GM12878 (cell line): ENCODE measurements around the gene SLC38A2. TPM values are rescaled to one million over a fixed set of nuclear protein-coding genes. Genes with fewer than 3 reads are reported as not detected.

Source experiments
- ATAC-seq: fragments of 200-7000 bp; cut with Tn5 transposase; 3 replicates; pipeline ENCODE4 v1.9.1; 2020; ENCODE audit warnings: mild to moderate bottlenecking, moderate library complexity
- BruUV-seq: library from RNA; stranded (reverse); fragments of 400-500 nt; replicated peaks from 2 replicates; lab custom pipeline; 2021; lab: Mats Ljungman, UMichigan
- CTCF ChIA-PET: fragments of 300-600 bp; sonication (Branson Sonifier 250); formaldehyde crosslinking; extraction: SDS; loops from one replicate; lab custom pipeline; 2021; ENCODE audit warnings: inconsistent platforms; lab: Yijun Ruan, JAX
- POLR2A ChIA-PET: fragments of 350-600 bp; formaldehyde crosslinking; extraction: SDS; loops from one replicate; lab custom pipeline; 2021; ENCODE audit warnings: inconsistent platforms; lab: Charles Lee
- RAD21 ChIA-PET: fragments of 300-600 bp; sonication (Branson Sonifier 250); formaldehyde crosslinking; loops from one replicate; lab custom pipeline; 2023; ENCODE audit warnings: antibody characterized with exemption; ENCODE audit not compliant: unreplicated experiment; lab: Charles Lee
- SMC1A ChIA-PET: fragments of 300-600 bp; sonication (Branson Sonifier 250); formaldehyde crosslinking; loops from one replicate; lab custom pipeline; 2023; ENCODE audit not compliant: unreplicated experiment, uncharacterized antibody; lab: Charles Lee
- DNase-seq: peaks from one replicate; pipeline ENCODE4 v3.0.0-alpha.2; 2011; ENCODE audit warnings: low read depth, low spot score
- FAIRE-seq: peaks from 3 replicates; lab custom pipeline; 2011; peaks lifted over from hg19 to GRCh38; lab: Jason Lieb, UNC
- H2AFZ ChIP-seq: 2 replicates; pipeline ENCODE4 v1.6.0; 2011; ENCODE audit warnings: low read depth, low read length, control low read depth; ENCODE audit not compliant: control insufficient read depth
- H3K27ac ChIP-seq: 2 replicates; pipeline ENCODE4 v1.5.1; 2011; ENCODE audit warnings: control low read depth; ENCODE audit not compliant: control insufficient read depth, insufficient read depth
- H3K27me3 ChIP-seq, 2 experiments: replicated peaks in 1 of 2; 2 replicates each; pipeline versions ENCODE4 v1.6.0 to v1.6.1; 2011; ENCODE audit warnings: low read length in 1 of 2; ENCODE audit not compliant: control insufficient read depth in 2 of 2, insufficient read depth in 2 of 2
- H3K36me3 ChIP-seq, 2 experiments: 2 replicates each; pipeline ENCODE4 v1.5.1; 2011; ENCODE audit warnings: low read length in 1 of 2; ENCODE audit not compliant: control insufficient read depth in 2 of 2, insufficient read depth in 2 of 2
- H3K4me1 ChIP-seq: 2 replicates; pipeline ENCODE4 v1.6.1; 2011; ENCODE audit warnings: mild to moderate bottlenecking, low read length, moderate library complexity, mixed read lengths; ENCODE audit not compliant: control insufficient read depth, insufficient read depth
- H3K4me2 ChIP-seq: 2 replicates; pipeline ENCODE4 v1.6.0; 2011; ENCODE audit warnings: control low read depth; ENCODE audit not compliant: control insufficient read depth, insufficient read depth
- H3K4me3 ChIP-seq: fragments of 200-600 bp; sonication (generic); 2 replicates; pipeline ENCODE4 v1.5.1; 2016
- H3K79me2 ChIP-seq: 2 replicates; pipeline ENCODE4 v1.6.0; 2011; ENCODE audit warnings: low read length; ENCODE audit not compliant: control insufficient read depth, insufficient read depth
- H3K9ac ChIP-seq: 2 replicates; pipeline ENCODE4 v1.8.0; 2011; ENCODE audit warnings: low read length, control low read depth, mixed read lengths; ENCODE audit not compliant: control insufficient read depth, insufficient read depth
- H3K9me3 ChIP-seq: replicated peaks from 3 replicates; pipeline ENCODE4 v1.5.1; 2011; ENCODE audit warnings: mild to moderate bottlenecking, low read length; ENCODE audit not compliant: control insufficient read depth, insufficient read depth
- H4K20me1 ChIP-seq: 2 replicates; pipeline ENCODE4 v1.6.0; 2011; ENCODE audit not compliant: control insufficient read depth, insufficient read depth
- PML ChIP-seq: IDR thresholded peaks from 2 replicates; pipeline ENCODE4 v1.6.1; 2012; ENCODE audit warnings: low read length, inconsistent platforms
- SUPT20H ChIP-seq: IDR thresholded peaks from 2 replicates; pipeline ENCODE4 v1.6.1; 2011; ENCODE audit warnings: low read depth, mild to moderate bottlenecking, low read length, moderate library complexity, borderline replicate concordance; ENCODE audit not compliant: control insufficient read depth
- WGBS: methylation state at CpG from one replicate; pipeline ENCODE4 v1.1.6; 2016; ENCODE audit warnings: low lambda C conversion rate; ENCODE audit not compliant: insufficient replicate concordance, insufficient coverage; ENCODE audit errors: missing lambda C conversion rate; 5-methylcytosine and 5-hydroxymethylcytosine counted together
- in situ Hi-C: fragments of 300-500 bp; cut with MboI; formaldehyde crosslinking; loops from 9 replicates; pipeline ENCODE4 v1.14.3; 2018; ENCODE audit warnings: mixed read lengths
- intact Hi-C: fragments of 100-400 bp; cut with micrococcal nuclease; formaldehyde crosslinking; loops from one replicate; pipeline ENCODE4 v1.14.2; 2022; ENCODE audit not compliant: unreplicated experiment
- polyA plus RNA-seq, 11 experiments: library from polyadenylated mRNA; depleted of rRNA in 4 of 11; unstranded in 6 of 11; stranded (reverse) in 5 of 11; fragments of >200 nt; fragmentation: Nextera tagmentation in 4 of 11; fragmentation: Illumina TruSeq in 1 of 11; extraction: Ambion mirVana in 4 of 11; extraction: Trizol in 1 of 11; gene quantifications; 1 replicate in 1 of 11; 2 replicates in 10 of 11; pipeline versions ENCODE4 v1.2.1 to v1.2.3, GENCODE V29; 2011 to 2016; ENCODE audit warnings: inconsistent platforms in 2 of 11, missing spikeins in 2 of 11, low read depth in 1 of 11
- total RNA-seq, 4 experiments: library from RNA; depleted of rRNA in 3 of 4; stranded (reverse); fragments of >200 nt in 3 of 4; fragmentation: Illumina TruSeq in 1 of 4; extraction: Trizol in 1 of 4; gene quantifications; 2 replicates each; pipeline versions ENCODE4 v1.2.1 to v1.2.3, GENCODE V29; 2013 to 2021

The SLC38A2 gene
- total and polyA plus RNA-seq, 10 of the 15 experiments (the other 5 are each of a cell fraction or from before 2014, with no cell fraction given): 36.2 to 118 (median 79.8) TPM

DNA sequence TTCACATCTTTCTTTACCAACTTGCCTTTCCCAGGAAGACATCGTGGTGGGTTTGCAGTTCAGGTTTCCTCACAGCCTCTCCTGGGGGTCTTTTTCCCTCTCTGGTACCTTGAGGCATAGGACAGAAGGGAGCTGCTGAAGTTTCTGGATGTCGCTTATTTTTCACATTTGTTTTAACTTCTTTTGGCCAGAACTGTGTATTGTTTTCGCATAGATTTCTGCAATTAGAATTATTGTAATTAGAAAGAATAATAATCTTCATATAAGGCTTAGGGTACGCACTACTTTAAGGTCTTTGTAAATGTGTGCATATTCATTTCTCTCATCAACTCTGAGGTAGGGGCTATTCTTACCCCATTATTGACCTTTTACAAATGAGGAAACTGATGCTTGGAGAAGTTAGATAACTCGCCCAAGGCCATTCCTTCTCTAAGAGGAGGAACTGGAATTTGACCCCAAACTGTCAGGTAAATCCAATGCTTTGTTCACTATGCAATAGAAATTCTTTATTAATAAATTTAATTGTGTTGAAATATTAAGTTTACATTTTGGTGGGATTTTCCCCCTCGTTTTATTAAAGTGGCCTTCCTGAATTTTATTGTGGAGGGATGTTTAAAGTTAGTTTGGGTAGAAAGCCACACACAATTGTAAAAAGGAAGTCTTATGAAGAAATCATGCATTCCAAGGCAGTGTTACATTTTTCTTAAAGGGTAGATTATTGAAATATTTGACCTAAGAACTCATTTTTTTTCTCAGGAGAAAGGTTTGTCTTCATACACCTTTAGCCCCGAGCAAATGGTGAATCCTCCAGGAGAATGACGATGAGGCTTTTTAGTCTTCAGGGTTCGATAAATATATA lies 12.1 kb upstream of the SLC38A2 start:
- in situ Hi-C loops (loop anchor here (10.0 kb wide), 1 partner anchor 400 kb away; no protein-coding TSS in a partner anchor), intact Hi-C loops (loop anchor here (5.0 kb wide), 4 partner anchors 117 to 392 kb away; partner anchors contain the start of genes SCAF11 and SLC38A1)
- 54% methylated on average over 9 of the region's 9 CpGs for WGBS

More for the DNA sequence above, 12.1 kb upstream of the SLC38A2 start:
- peak overlapping the region; percentile 88 for H3K9ac ChIP-seq
- ATAC-seq (no peak), DNase-seq (no peak), FAIRE-seq (no peak)
- ChIA-PET POLR2A (interaction anchor here (0.7 to 2.5 kb wide), 12 partner anchors 7 to 277 kb away, joined by 3 to 17 read pairs (median 4); no protein-coding TSS in a partner anchor), RAD21 (interaction anchor here (0.9 to 3.9 kb wide), 20 partner anchors 8 to 277 kb away, joined by 3 to 19 read pairs (median 4); no protein-coding TSS in a partner anchor), SMC1A (interaction anchor here (0.6 to 4.0 kb wide), 20 partner anchors 8 to 277 kb away, joined by 3 to 30 read pairs (median 4); no protein-coding TSS in a partner anchor)
- H2AFZ ChIP-seq: no peak overlapping the region
- peaks cover 41% of the 10 kb centered on the region for H3K79me2 ChIP-seq
- H3K27ac ChIP-seq: peak overlapping the region; percentile 89
- peak overlapping the region; percentile 99 for H3K4me2 ChIP-seq
- H3K4me3 ChIP-seq: peak overlapping the region; percentile 80
- no peaks in the 10 kb centered on the region; the same call in 2 of the 3 replicates for H3K9me3 ChIP-seq
- no peaks in the 10 kb centered on the region for H4K20me1 ChIP-seq
- H3K4me1 ChIP-seq: peaks cover 33% of the 10 kb centered on the region
- no TSS peak for BruUV-seq
- no peaks in the 10 kb centered on the region for H3K27me3 ChIP-seq
- no peak for TF ChIP-seq SUPT20H
- TF ChIP-seq PML: 0 out of 2 replicates have a peak, but pooled peaks have one; percentile 4
- TF ChIP-seq, all 136 proteins: peak for 1
- 0 out of 4 replicates have a peak, but pooled peaks cover 0 to 3% of the 10 kb centered on the region in 2 experiments for H3K36me3 ChIP-seq
- CTCF ChIA-PET: interaction anchor here (0.9 to 1.4 kb wide), 5 partner anchors 75 to 314 kb away, joined by 3 to 5 read pairs (median 3); no protein-coding TSS in a partner anchor
